Natural killer cell (primary cell): ENCODE data around the gene ST6GALNAC2. TPM values are rescaled to one million over a fixed set of nuclear protein-coding genes. Genes with fewer than 3 reads are reported as not detected.

Source experiments
- ATAC-seq, 3 donors: fragments of 150-1000 bp in 2 of 3; fragments of 200-7000 bp in 1 of 3; cut with Tn5 transposase; 1 replicate in 1 of 3; 2 replicates in 2 of 3; pipeline ENCODE4 v1.10.0; 2021; ENCODE audit warnings: mild to moderate bottlenecking in 2 of 3, moderate library complexity in 2 of 3
- DNase-seq, 2 donors: peaks; one replicate each; pipeline versions ENCODE4 v3.0.0 to v3.0.0-alpha.2; 2013 to 2021; ENCODE audit warnings: mixed read lengths in 1 of 2
- H3K27ac ChIP-seq: one replicate; pipeline ENCODE4 v1.5.1; 2013; ENCODE audit warnings: mild to moderate bottlenecking, low read length
- H3K27me3 ChIP-seq: one replicate; pipeline ENCODE4 v1.6.1; 2013; ENCODE audit warnings: low read length; ENCODE audit not compliant: control insufficient read depth, insufficient read depth
- H3K36me3 ChIP-seq: one replicate; pipeline ENCODE4 v1.6.1; 2013; ENCODE audit warnings: low read length; ENCODE audit not compliant: control insufficient read depth, insufficient read depth
- H3K4me1 ChIP-seq: one replicate; pipeline ENCODE4 v1.6.1; 2013; ENCODE audit warnings: low read length; ENCODE audit not compliant: control insufficient read depth, insufficient read depth
- H3K4me3 ChIP-seq: one replicate; pipeline ENCODE4 v1.5.1; 2013; ENCODE audit warnings: low read length
- H3K9me3 ChIP-seq: one replicate; pipeline ENCODE4 v1.6.1; 2013; ENCODE audit warnings: low read length; ENCODE audit not compliant: control insufficient read depth, insufficient read depth
- H3K27ac Mint-ChIP-seq, 2 donors: one replicate each; pipeline ENCODE4 v1.8.0; 2022; ENCODE audit warnings: mild to moderate bottlenecking in 2 of 2, mixed read lengths in 2 of 2, moderate library complexity in 1 of 2
- H3K27me3 Mint-ChIP-seq, 2 donors: one replicate each; pipeline ENCODE4 v1.8.0; 2022; ENCODE audit warnings: low read depth in 2 of 2, mixed read lengths in 2 of 2
- H3K36me3 Mint-ChIP-seq: one replicate; pipeline ENCODE4 v1.8.0; 2022; ENCODE audit warnings: mixed read lengths
- H3K4me1 Mint-ChIP-seq, 2 donors: one replicate each; pipeline ENCODE4 v1.8.0; 2022; ENCODE audit warnings: mixed read lengths in 2 of 2
- H3K4me3 Mint-ChIP-seq: one replicate; pipeline ENCODE4 v1.8.0; 2022; ENCODE audit warnings: mild to moderate bottlenecking, moderate library complexity, mixed read lengths
- H3K9me3 Mint-ChIP-seq, 2 donors: one replicate each; pipeline ENCODE4 v1.8.0; 2022; ENCODE audit warnings: mixed read lengths in 2 of 2
- CTCF ChIP-seq: fragments of 200-600 bp; IDR thresholded peaks from one replicate; pipeline ENCODE4 v1.8.0; 2022; ENCODE audit warnings: antibody characterized with exemption
- whole genome bisulfite sequencing: methylation state at CpG from one replicate; pipeline ENCODE4 v1.1.7; 2013; ENCODE audit warnings: missing lambda C conversion rate; ENCODE audit not compliant: insufficient coverage; 5-methylcytosine and 5-hydroxymethylcytosine counted together
- intact Hi-C: fragments of 100-400 bp; cut with micrococcal nuclease; formaldehyde crosslinking; loops from one replicate; pipeline ENCODE4 v1.14.2; 2022
- total RNA-seq, 4 donors: library from RNA; stranded (reverse); fragments of 120-200 nt in 1 of 4; gene quantifications; one replicate each; pipeline versions ENCODE4 v1.2.3 to v1.2.4, GENCODE V29; 2013 to 2022

Gene ST6GALNAC2
- total RNA-seq, 3 donors from 2014 or later (not counting 1 experiment from before 2014, with no cell fraction given) = 0.65 TPM; not detected in 2

- H3K36me3 Mint-ChIP-seq = no peaks in the 10 kb centered on the region
- H3K4me1 Mint-ChIP-seq = peaks cover 0 to 21% of the 10 kb centered on the region in 2 donors
- Histone ChIP-seq H3K4me1 (peaks cover 50% of the 10 kb centered on the region), H3K36me3 (no peaks in the 10 kb centered on the region), H3K9me3 (no peaks in the 10 kb centered on the region), H3K27ac (no peak overlapping the region), H3K27me3 (peaks cover 12% of the 10 kb centered on the region), H3K4me3 (no peak overlapping the region)
- H3K27ac Mint-ChIP-seq = no peak overlapping the region
- H3K27me3 Mint-ChIP-seq = peaks cover 11 to 13% of the 10 kb centered on the region in 2 donors
- no peaks in the 10 kb centered on the region for H3K9me3 Mint-ChIP-seq
- TF ChIP-seq CTCF = no peak
- intact Hi-C loops = no loop called here
- 41% methylated on average over 6 of the region's 6 CpGs for WGBS
- peak in 2 of 3 donors; percentile 13 to 52 for ATAC-seq
- no peak overlapping the region for H3K4me3 Mint-ChIP-seq
- no peak for DNase-seq
Measured at GRCh38 chr17:76543482-76543825, 42.2 kb downstream of the ST6GALNAC2 start.

GRCh38 chr17:76542984-76543383 lies 42.7 kb downstream of the ST6GALNAC2 start:
- Histone ChIP-seq H3K27ac (no peak overlapping the region), H3K4me3 (no peak overlapping the region), H3K9me3 (no peaks in the 10 kb centered on the region), H3K4me1 (peaks cover 52% of the 10 kb centered on the region), H3K27me3 (peaks cover 15% of the 10 kb centered on the region), H3K36me3 (no peaks in the 10 kb centered on the region)
- H3K27me3 Mint-ChIP-seq = peaks cover 11 to 13% of the 10 kb centered on the region in 2 donors
- no peaks in the 10 kb centered on the region for H3K9me3 Mint-ChIP-seq
- DNase-seq (no peak), ATAC-seq (no peak)
- intact Hi-C loops = no loop called here
- H3K36me3 Mint-ChIP-seq = no peaks in the 10 kb centered on the region
- no peak overlapping the region for H3K27ac Mint-ChIP-seq
- TF ChIP-seq CTCF = no peak
- no peak overlapping the region for H3K4me3 Mint-ChIP-seq
- peaks cover 0 to 21% of the 10 kb centered on the region in 2 donors for H3K4me1 Mint-ChIP-seq
- WGBS = 78% methylated on average over 8 of the region's 8 CpGs

GRCh38 chr17:76542566-76542971 lies 43.1 kb downstream of the ST6GALNAC2 start:
- peaks cover 11 to 13% of the 10 kb centered on the region in 2 donors for H3K27me3 Mint-ChIP-seq
- TF ChIP-seq CTCF = no peak
- H3K4me1 Mint-ChIP-seq = peaks cover 0 to 21% of the 10 kb centered on the region in 2 donors

GRCh38 chr17:76541739-76542454 lies 43.8 kb downstream of the ST6GALNAC2 start:
- no peak overlapping the region for H3K27ac ChIP-seq
- H3K4me1 ChIP-seq = peaks cover 46% of the 10 kb centered on the region
- WGBS = 92% methylated on average over 9 of the region's 10 CpGs
- Mint-ChIP-seq H3K4me3 (no peak overlapping the region), H3K9me3 (no peaks in the 10 kb centered on the region), H3K27me3 (peaks cover 11 to 16% of the 10 kb centered on the region in 2 donors), H3K4me1 (peaks cover 0 to 21% of the 10 kb centered on the region in 2 donors), H3K27ac (no peak overlapping the region), H3K36me3 (no peaks in the 10 kb centered on the region)
- TF ChIP-seq CTCF = no peak
- intact Hi-C loops = no loop called here
- no peak for DNase-seq
- H3K9me3 ChIP-seq = no peaks in the 10 kb centered on the region
- H3K4me3 ChIP-seq = no peak overlapping the region
- no peak for ATAC-seq
- peaks cover 17% of the 10 kb centered on the region for H3K27me3 ChIP-seq
- no peaks in the 10 kb centered on the region for H3K36me3 ChIP-seq

More at GRCh38 chr17:76542566-76542971, 43.1 kb downstream of the ST6GALNAC2 start:
- intact Hi-C loops = no loop called here
- Mint-ChIP-seq H3K36me3 (no peaks in the 10 kb centered on the region), H3K4me3 (no peak overlapping the region), H3K27ac (no peak overlapping the region), H3K9me3 (no peaks in the 10 kb centered on the region)
- DNase-seq (no peak), ATAC-seq (no peak)
- H3K27me3 ChIP-seq = peaks cover 15% of the 10 kb centered on the region
- peaks cover 52% of the 10 kb centered on the region for H3K4me1 ChIP-seq
- H3K27ac ChIP-seq = no peak overlapping the region
- no peaks in the 10 kb centered on the region for H3K36me3 ChIP-seq
- no peaks in the 10 kb centered on the region for H3K9me3 ChIP-seq
- no peak overlapping the region for H3K4me3 ChIP-seq
- WGBS = 93% methylated on average over 10 of the region's 10 CpGs
